Liver (tissue), 9 donors: ENCODE data around the gene MKRN2. TPM values are rescaled to one million over a fixed set of nuclear protein-coding genes. Genes with fewer than 3 reads are reported as not detected.

Experiments
- DNase-seq: peaks from one replicate; pipeline ENCODE4 v3.0.0-alpha.2; 2017; ENCODE audit warnings: low spot score
- H3K27ac ChIP-seq, 2 donors: one replicate each; pipeline ENCODE4 v1.7.0; 2013; ENCODE audit warnings: inconsistent platforms in 2 of 2, low read length in 2 of 2, control low read depth in 1 of 2, low read depth in 1 of 2, mild to moderate bottlenecking in 1 of 2
- H3K27me3 ChIP-seq, 4 donors: one replicate each; pipeline versions ENCODE4 v1.6.1 to v1.7.0; 2013; ENCODE audit warnings: low read length in 3 of 4, inconsistent platforms in 1 of 4, mild to moderate bottlenecking in 1 of 4, moderate library complexity in 1 of 4; ENCODE audit not compliant: control insufficient read depth in 4 of 4, insufficient read depth in 4 of 4
- H3K36me3 ChIP-seq, 4 donors: one replicate each; pipeline versions ENCODE4 v1.6.1 to v1.7.0; 2013; ENCODE audit warnings: low read length in 3 of 4, mild to moderate bottlenecking in 3 of 4, low read depth in 1 of 4, moderate library complexity in 1 of 4; ENCODE audit not compliant: control insufficient read depth in 4 of 4, insufficient read depth in 3 of 4
- H3K4me1 ChIP-seq, 4 donors: one replicate each; pipeline versions ENCODE4 v1.6.1 to v1.7.0; 2013; ENCODE audit warnings: low read length in 3 of 4, mild to moderate bottlenecking in 3 of 4, moderate library complexity in 1 of 4; ENCODE audit not compliant: control insufficient read depth in 4 of 4, insufficient read depth in 4 of 4
- H3K4me3 ChIP-seq, 3 donors: one replicate each; pipeline versions ENCODE4 v1.6.1 to v1.7.0; 2013; ENCODE audit warnings: low read length in 3 of 3, control low read depth in 1 of 3, low read depth in 1 of 3, mild to moderate bottlenecking in 1 of 3
- H3K9ac ChIP-seq, 2 donors: one replicate each; pipeline ENCODE4 v1.7.0; 2013; ENCODE audit warnings: low read length in 2 of 2, mild to moderate bottlenecking in 2 of 2, moderate library complexity in 2 of 2, control low read depth in 1 of 2, low read depth in 1 of 2
- H3K9me3 ChIP-seq, 4 donors: one replicate each; pipeline versions ENCODE4 v1.6.1 to v1.7.0; 2013; ENCODE audit warnings: low read length in 3 of 4; ENCODE audit not compliant: control insufficient read depth in 4 of 4
- FOXA2 ChIP-seq: IDR thresholded peaks from 2 replicates; pipeline ENCODE4 v1.6.1; 2016; ENCODE audit warnings: antibody characterized with exemption
- GABPA ChIP-seq, 2 donors: IDR thresholded peaks in 1 of 2; conservative IDR thresholded peaks in 1 of 2; 2 replicates each; pipeline ENCODE4 v1.6.1; 2016; ENCODE audit warnings: antibody characterized with exemption in 2 of 2, mild to moderate bottlenecking in 1 of 2, moderate library complexity in 1 of 2
- HNF4A ChIP-seq, 2 donors: conservative IDR thresholded peaks; 2 replicates each; pipeline ENCODE4 v1.6.1; 2016; ENCODE audit warnings: antibody characterized with exemption in 2 of 2, mild to moderate bottlenecking in 2 of 2
- HNF4G ChIP-seq: IDR thresholded peaks from 2 replicates; pipeline ENCODE4 v1.6.1; 2016; ENCODE audit warnings: antibody characterized with exemption
- JUND ChIP-seq, 2 donors: IDR thresholded peaks; 2 replicates each; pipeline ENCODE4 v1.6.1; 2016; ENCODE audit warnings: antibody characterized with exemption in 2 of 2
- NR2F2 ChIP-seq: IDR thresholded peaks from 2 replicates; pipeline ENCODE4 v1.6.1; 2016; ENCODE audit warnings: antibody characterized with exemption
- RXRA ChIP-seq, 2 donors: IDR thresholded peaks; 2 replicates each; pipeline ENCODE4 v1.6.1; 2017 to 2018; ENCODE audit warnings: antibody characterized with exemption in 2 of 2, mild to moderate bottlenecking in 1 of 2
- SP1 ChIP-seq: IDR thresholded peaks from 2 replicates; pipeline ENCODE4 v1.6.1; 2018; ENCODE audit warnings: antibody characterized with exemption, mild to moderate bottlenecking
- TAF1 ChIP-seq: conservative IDR thresholded peaks from 2 replicates; pipeline ENCODE4 v1.6.1; 2016; ENCODE audit warnings: antibody characterized with exemption, mild to moderate bottlenecking
- YY1 ChIP-seq: IDR thresholded peaks from 2 replicates; pipeline ENCODE4 v1.6.1; 2016; ENCODE audit warnings: antibody characterized with exemption, mild to moderate bottlenecking
- WGBS: extraction: QIAGEN DNeasy Blood & Tissue Kit; methylation state at CpG from one replicate; pipeline ENCODE4 v1.1.7; 2013; 5-methylcytosine and 5-hydroxymethylcytosine counted together
- polyA plus RNA-seq, 2 donors: library from polyadenylated mRNA; stranded (reverse) in 1 of 2; unstranded in 1 of 2; fragments of 200-250 nt in 1 of 2; fragments of >200 nt in 1 of 2; fragmentation: Nextera tagmentation in 1 of 2; extraction: Ambion mirVana in 1 of 2; gene quantifications; one replicate each; pipeline versions ENCODE4 v1.2.1 to v1.2.3, GENCODE V29; 2013 to 2015
- total RNA-seq, 2 donors: library from RNA; depleted of rRNA; stranded (reverse); fragments of >200 nt; gene quantifications; one replicate each; pipeline ENCODE4 v1.2.3, GENCODE V29; 2014
- TF ChIP-seq, protein P1 (sequence below): IDR thresholded peaks from 2 replicates; pipeline ENCODE4 v1.6.1; 2016; ENCODE audit warnings: antibody characterized with exemption
- TF ChIP-seq, protein P2 (sequence below): IDR thresholded peaks from 2 replicates; pipeline ENCODE4 v1.6.1; 2016; ENCODE audit warnings: antibody characterized with exemption, mild to moderate bottlenecking
- TF ChIP-seq, protein P3 (sequence below): fragments of 150-350 bp; IDR thresholded peaks from 2 replicates; pipeline ENCODE4 v1.5.1; 2017; ENCODE audit warnings: improper control_type of control experiment, low read depth, low read length; ENCODE audit not compliant: missing input control
- TF ChIP-seq, protein P4 (sequence below): IDR thresholded peaks from 2 replicates; pipeline ENCODE4 v1.6.1; 2016; ENCODE audit warnings: antibody characterized with exemption
- TF ChIP-seq, protein P5 (sequence below): IDR thresholded peaks from 2 replicates; pipeline ENCODE4 v1.6.1; 2016; ENCODE audit warnings: antibody characterized with exemption
- donor health status: healthy.
- donor health status: healthy.
- donor health status: healthy.
- donor health status: healthy.
- donor health status: healthy.

The MKRN2 gene
- total and polyA plus RNA-seq, 4 donors, result 6.1 to 17.3 (median 11.7) TPM

DNA sequence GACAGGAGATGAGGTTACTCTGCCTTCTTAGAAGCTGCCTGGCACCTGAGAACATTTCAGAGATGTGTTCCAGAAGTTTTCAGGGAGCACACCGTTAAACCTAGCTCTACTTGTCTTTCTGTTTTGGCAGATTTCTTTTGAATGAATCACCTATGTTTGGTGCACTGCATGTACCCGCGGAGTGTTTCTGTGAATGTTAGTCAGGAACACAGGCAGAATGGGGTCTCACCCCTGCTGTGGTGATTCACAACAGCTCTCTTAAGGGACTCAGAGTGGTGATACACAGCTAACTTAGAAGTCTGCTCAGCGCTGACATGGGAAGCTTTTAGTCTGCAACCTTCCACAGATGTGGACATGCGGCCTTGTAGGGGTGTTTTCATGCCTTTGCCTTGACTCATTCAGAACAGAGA lies 48.6 kb upstream of the MKRN2 start:
- Histone ChIP-seq H3K9ac (no peak overlapping the region), H3K36me3 (peaks cover 2 to 16% (median 8%) of the 10 kb centered on the region in 4 donors), H3K27ac (no peak overlapping the region), H3K27me3 (no peaks in the 10 kb centered on the region), H3K4me3 (no peak overlapping the region), H3K9me3 (no peaks in the 10 kb centered on the region), H3K4me1 (no peaks in the 10 kb centered on the region)
- DNase-seq, result no peak
- WGBS, result 93% methylated on average over 5 of the region's 5 CpGs
- TF ChIP-seq SP1, result no peak
- TF ChIP-seq HNF4G, result no peak
- no peak for TF ChIP-seq YY1
- TF ChIP-seq, protein P1, sequence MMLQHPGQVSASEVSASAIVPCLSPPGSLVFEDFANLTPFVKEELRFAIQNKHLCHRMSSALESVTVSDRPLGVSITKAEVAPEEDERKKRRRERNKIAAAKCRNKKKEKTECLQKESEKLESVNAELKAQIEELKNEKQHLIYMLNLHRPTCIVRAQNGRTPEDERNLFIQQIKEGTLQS, result no peak
- TF ChIP-seq, protein P2, sequence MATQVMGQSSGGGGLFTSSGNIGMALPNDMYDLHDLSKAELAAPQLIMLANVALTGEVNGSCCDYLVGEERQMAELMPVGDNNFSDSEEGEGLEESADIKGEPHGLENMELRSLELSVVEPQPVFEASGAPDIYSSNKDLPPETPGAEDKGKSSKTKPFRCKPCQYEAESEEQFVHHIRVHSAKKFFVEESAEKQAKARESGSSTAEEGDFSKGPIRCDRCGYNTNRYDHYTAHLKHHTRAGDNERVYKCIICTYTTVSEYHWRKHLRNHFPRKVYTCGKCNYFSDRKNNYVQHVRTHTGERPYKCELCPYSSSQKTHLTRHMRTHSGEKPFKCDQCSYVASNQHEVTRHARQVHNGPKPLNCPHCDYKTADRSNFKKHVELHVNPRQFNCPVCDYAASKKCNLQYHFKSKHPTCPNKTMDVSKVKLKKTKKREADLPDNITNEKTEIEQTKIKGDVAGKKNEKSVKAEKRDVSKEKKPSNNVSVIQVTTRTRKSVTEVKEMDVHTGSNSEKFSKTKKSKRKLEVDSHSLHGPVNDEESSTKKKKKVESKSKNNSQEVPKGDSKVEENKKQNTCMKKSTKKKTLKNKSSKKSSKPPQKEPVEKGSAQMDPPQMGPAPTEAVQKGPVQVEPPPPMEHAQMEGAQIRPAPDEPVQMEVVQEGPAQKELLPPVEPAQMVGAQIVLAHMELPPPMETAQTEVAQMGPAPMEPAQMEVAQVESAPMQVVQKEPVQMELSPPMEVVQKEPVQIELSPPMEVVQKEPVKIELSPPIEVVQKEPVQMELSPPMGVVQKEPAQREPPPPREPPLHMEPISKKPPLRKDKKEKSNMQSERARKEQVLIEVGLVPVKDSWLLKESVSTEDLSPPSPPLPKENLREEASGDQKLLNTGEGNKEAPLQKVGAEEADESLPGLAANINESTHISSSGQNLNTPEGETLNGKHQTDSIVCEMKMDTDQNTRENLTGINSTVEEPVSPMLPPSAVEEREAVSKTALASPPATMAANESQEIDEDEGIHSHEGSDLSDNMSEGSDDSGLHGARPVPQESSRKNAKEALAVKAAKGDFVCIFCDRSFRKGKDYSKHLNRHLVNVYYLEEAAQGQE, result no peak

DNA sequence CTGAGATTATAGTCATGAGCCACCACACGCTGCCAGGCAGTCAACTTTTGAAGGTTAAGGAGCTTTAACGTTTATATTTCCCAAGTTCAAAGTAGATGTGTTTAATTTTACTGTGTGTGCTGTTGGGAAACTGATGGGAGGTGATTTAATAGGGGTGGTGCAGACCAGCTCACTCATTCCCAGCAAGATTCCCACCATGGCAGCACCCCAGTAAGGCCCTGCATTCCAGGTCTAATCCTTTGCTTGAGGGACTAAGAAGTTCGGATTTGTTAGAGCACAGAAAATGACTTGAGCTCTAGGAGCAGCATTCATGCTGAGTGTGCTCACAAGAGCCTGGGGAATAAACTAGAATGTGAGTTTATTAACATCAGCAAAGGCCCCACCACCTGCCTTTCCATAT lies 47.4 kb upstream of the MKRN2 start:
- TF ChIP-seq, protein P3, sequence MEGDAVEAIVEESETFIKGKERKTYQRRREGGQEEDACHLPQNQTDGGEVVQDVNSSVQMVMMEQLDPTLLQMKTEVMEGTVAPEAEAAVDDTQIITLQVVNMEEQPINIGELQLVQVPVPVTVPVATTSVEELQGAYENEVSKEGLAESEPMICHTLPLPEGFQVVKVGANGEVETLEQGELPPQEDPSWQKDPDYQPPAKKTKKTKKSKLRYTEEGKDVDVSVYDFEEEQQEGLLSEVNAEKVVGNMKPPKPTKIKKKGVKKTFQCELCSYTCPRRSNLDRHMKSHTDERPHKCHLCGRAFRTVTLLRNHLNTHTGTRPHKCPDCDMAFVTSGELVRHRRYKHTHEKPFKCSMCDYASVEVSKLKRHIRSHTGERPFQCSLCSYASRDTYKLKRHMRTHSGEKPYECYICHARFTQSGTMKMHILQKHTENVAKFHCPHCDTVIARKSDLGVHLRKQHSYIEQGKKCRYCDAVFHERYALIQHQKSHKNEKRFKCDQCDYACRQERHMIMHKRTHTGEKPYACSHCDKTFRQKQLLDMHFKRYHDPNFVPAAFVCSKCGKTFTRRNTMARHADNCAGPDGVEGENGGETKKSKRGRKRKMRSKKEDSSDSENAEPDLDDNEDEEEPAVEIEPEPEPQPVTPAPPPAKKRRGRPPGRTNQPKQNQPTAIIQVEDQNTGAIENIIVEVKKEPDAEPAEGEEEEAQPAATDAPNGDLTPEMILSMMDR, result no peak
- TF ChIP-seq NR2F2 (no peak), SP1 (no peak), GABPA (IDR thresholded peaks at IDR 0.05 in 1 of 2, conservative IDR thresholded peaks at IDR 0.05 in 1 of 2) (no peak), YY1 (no peak), JUND (IDR thresholded peaks at IDR 0.05) (no peak), TAF1 (no peak), FOXA2 (no peak), RXRA (IDR thresholded peaks at IDR 0.05) (no peak), HNF4A (conservative IDR thresholded peaks at IDR 0.05) (no peak)
- TF ChIP-seq, protein P1, result no peak
- TF ChIP-seq, protein P4, sequence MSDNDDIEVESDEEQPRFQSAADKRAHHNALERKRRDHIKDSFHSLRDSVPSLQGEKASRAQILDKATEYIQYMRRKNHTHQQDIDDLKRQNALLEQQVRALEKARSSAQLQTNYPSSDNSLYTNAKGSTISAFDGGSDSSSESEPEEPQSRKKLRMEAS, result no peak
- TF ChIP-seq, protein P5, sequence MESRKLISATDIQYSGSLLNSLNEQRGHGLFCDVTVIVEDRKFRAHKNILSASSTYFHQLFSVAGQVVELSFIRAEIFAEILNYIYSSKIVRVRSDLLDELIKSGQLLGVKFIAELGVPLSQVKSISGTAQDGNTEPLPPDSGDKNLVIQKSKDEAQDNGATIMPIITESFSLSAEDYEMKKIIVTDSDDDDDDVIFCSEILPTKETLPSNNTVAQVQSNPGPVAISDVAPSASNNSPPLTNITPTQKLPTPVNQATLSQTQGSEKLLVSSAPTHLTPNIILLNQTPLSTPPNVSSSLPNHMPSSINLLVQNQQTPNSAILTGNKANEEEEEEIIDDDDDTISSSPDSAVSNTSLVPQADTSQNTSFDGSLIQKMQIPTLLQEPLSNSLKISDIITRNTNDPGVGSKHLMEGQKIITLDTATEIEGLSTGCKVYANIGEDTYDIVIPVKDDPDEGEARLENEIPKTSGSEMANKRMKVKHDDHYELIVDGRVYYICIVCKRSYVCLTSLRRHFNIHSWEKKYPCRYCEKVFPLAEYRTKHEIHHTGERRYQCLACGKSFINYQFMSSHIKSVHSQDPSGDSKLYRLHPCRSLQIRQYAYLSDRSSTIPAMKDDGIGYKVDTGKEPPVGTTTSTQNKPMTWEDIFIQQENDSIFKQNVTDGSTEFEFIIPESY, result no peak
- Histone ChIP-seq H3K4me3 (no peak overlapping the region), H3K27me3 (no peaks in the 10 kb centered on the region), H3K4me1 (no peaks in the 10 kb centered on the region), H3K27ac (no peak overlapping the region), H3K9ac (no peak overlapping the region), H3K9me3 (no peaks in the 10 kb centered on the region), H3K36me3 (peaks cover 2 to 10% (median 3%) of the 10 kb centered on the region in 4 donors)
- no peak for DNase-seq
- 87% methylated on average over 3 of the region's 3 CpGs for WGBS
